Nephron progenitor cell (in vitro differentiated cells): Measurements from ENCODE around the gene MISP.
"Not testable (repeated sequence)": the region's sequence is repeated elsewhere in the genome, so short reads cannot be mapped to it uniquely, and the experiment has no call there.

Experiments
- DNase-seq: peaks from one replicate; pipeline ENCODE4 v3.0.0; 2021
- H3K27ac Mint-ChIP-seq: 2 replicates; pipeline ENCODE4 v1.8.0; 2021; ENCODE audit warnings: mild to moderate bottlenecking, moderate library complexity, mixed read lengths
- H3K27me3 Mint-ChIP-seq: 2 replicates; pipeline ENCODE4 v1.8.0; 2021; ENCODE audit warnings: mild to moderate bottlenecking, low read depth, mixed read lengths; ENCODE audit not compliant: poor library complexity
- H3K36me3 Mint-ChIP-seq: 2 replicates; pipeline ENCODE4 v1.8.0; 2021; ENCODE audit warnings: low read depth, mixed read lengths
- H3K4me1 Mint-ChIP-seq: 2 replicates; pipeline ENCODE4 v1.8.0; 2021; ENCODE audit warnings: mixed read lengths
- H3K4me3 Mint-ChIP-seq: 2 replicates; pipeline ENCODE4 v1.8.0; 2021; ENCODE audit warnings: mild to moderate bottlenecking, moderate library complexity, mixed read lengths
- H3K9me3 Mint-ChIP-seq: 2 replicates; pipeline ENCODE4 v1.8.0; 2021; ENCODE audit warnings: mild to moderate bottlenecking, moderate library complexity, mixed read lengths
- TF ChIP-seq, protein P1 (sequence below): fragments of 200-600 bp; sonication (generic); IDR thresholded peaks from 2 replicates; pipeline ENCODE4 v1.5.0; 2021; ENCODE audit warnings: antibody characterized with exemption

The MISP gene

DNA sequence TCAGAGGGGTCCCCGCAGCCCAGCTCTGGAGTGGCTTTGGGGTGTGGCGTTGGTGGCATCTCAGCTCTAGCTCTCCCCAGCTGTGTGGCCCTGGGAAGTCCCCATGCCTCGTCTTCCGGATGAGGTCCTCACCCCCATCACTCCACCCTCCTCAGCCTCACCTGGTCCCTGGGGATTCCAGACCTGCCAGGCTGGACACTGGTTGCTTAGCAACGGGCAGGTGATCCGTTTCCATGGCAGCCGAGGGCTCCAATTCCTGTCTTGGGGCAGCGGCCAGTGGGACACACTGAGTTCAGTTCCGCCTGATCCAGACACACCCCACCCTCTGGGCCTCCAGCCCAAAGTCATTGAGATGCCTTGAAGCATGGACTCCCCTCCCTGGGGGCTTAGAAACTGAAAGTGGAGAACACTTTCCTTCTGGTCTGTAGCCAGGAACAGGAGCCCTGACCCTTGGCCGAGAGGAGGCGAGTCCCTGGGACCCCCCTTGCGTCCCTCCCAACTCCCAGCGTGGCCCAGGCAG lies 7.7 kb upstream of the MISP start:
- peaks cover 40% of the 10 kb centered on the region for H3K9me3 Mint-ChIP-seq
- no peaks in the 10 kb centered on the region for H3K4me1 Mint-ChIP-seq
- no peak for DNase-seq
- no peaks in the 10 kb centered on the region for H3K27me3 Mint-ChIP-seq
- no peak overlapping the region for H3K27ac Mint-ChIP-seq
- peaks cover 30% of the 10 kb centered on the region for H3K36me3 Mint-ChIP-seq
- TF ChIP-seq, protein P1, sequence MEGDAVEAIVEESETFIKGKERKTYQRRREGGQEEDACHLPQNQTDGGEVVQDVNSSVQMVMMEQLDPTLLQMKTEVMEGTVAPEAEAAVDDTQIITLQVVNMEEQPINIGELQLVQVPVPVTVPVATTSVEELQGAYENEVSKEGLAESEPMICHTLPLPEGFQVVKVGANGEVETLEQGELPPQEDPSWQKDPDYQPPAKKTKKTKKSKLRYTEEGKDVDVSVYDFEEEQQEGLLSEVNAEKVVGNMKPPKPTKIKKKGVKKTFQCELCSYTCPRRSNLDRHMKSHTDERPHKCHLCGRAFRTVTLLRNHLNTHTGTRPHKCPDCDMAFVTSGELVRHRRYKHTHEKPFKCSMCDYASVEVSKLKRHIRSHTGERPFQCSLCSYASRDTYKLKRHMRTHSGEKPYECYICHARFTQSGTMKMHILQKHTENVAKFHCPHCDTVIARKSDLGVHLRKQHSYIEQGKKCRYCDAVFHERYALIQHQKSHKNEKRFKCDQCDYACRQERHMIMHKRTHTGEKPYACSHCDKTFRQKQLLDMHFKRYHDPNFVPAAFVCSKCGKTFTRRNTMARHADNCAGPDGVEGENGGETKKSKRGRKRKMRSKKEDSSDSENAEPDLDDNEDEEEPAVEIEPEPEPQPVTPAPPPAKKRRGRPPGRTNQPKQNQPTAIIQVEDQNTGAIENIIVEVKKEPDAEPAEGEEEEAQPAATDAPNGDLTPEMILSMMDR = no peak
- no peak overlapping the region for H3K4me3 Mint-ChIP-seq

DNA sequence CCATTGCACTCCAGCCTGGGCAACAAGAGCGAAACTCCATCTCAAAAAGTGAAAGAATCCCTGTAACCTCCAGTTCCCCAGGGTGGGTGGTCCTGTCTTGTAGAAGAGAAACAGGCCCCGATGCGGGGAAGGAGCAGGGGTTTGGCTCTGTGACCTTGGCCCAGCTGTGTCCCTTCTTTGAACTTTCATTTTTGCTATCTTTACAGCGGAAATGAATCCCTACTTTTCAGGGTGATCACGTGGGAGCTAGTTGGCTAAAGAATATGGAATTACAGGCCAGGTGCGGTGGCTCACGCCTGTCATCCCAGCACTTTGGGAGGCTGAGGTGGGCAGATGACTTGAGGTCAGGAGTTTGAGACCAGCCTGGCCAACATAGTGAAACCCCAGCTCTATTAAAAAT lies 5.8 kb upstream of the MISP start:
- not testable (repeated sequence) for H3K4me3 Mint-ChIP-seq, H3K27ac Mint-ChIP-seq, DNase-seq, H3K27me3 Mint-ChIP-seq, H3K4me1 Mint-ChIP-seq
- peaks cover 30% of the 10 kb centered on the region for H3K36me3 Mint-ChIP-seq
- peaks cover 46% of the 10 kb centered on the region for H3K9me3 Mint-ChIP-seq

DNA sequence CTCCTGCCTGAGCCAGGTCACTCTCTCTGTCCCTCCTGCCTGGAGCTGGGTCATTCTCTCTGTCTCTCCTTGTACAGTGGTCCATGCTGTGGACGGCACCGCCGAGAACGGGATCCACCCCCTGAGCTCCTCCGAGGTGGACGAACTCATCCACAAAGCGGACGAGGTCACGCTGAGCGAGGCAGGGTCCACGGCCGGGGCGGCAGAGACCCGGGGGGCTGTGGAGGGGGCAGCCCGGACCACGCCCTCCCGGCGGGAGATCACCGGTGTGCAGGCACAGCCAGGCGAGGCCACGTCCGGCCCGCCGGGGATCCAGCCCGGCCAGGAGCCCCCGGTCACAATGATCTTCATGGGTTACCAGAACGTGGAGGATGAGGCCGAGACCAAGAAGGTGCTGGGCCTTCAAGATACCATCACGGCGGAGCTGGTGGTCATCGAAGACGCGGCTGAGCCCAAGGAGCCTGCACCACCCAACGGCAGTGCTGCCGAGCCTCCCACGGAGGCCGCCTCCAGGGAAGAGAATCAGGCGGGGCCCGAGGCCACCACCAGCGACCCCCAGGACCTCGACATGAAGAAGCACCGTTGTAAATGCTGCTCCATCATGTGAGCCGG lies 4.6 kb upstream of the MISP start:
- TF ChIP-seq, protein P1 = no peak
- Mint-ChIP-seq H3K9me3 (peaks cover 46% of the 10 kb centered on the region), H3K36me3 (peaks cover 30% of the 10 kb centered on the region), H3K4me1 (no peaks in the 10 kb centered on the region), H3K27ac (no peak overlapping the region), H3K27me3 (no peaks in the 10 kb centered on the region), H3K4me3 (no peak overlapping the region)
- no peak for DNase-seq

DNA sequence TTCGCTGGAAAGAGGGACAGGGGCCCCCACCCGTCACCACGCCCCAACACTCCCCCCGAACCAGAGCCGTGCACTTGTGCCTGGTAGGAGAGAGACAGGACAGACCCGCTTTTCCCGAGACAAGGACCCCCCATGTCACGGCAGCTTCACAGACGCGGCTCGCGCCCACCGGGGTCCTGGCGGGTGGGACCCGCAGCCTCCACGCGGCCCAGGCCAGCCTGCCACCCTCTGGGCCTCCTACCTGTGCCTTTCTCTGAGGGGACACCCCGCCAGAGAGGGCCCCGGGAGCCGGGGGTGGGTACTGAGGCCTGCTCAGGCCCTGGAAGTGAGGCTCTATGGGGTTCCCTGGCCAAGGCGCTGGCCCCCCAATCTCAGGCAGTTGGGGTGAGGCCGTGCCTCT lies 4.0 kb upstream of the MISP start:
- TF ChIP-seq, protein P1 = no peak
- no peak for DNase-seq
- Mint-ChIP-seq H3K9me3 (peaks cover 46% of the 10 kb centered on the region), H3K36me3 (peaks cover 30% of the 10 kb centered on the region), H3K27me3 (no peaks in the 10 kb centered on the region), H3K27ac (no peak overlapping the region), H3K4me1 (no peaks in the 10 kb centered on the region), H3K4me3 (no peak overlapping the region)

DNA sequence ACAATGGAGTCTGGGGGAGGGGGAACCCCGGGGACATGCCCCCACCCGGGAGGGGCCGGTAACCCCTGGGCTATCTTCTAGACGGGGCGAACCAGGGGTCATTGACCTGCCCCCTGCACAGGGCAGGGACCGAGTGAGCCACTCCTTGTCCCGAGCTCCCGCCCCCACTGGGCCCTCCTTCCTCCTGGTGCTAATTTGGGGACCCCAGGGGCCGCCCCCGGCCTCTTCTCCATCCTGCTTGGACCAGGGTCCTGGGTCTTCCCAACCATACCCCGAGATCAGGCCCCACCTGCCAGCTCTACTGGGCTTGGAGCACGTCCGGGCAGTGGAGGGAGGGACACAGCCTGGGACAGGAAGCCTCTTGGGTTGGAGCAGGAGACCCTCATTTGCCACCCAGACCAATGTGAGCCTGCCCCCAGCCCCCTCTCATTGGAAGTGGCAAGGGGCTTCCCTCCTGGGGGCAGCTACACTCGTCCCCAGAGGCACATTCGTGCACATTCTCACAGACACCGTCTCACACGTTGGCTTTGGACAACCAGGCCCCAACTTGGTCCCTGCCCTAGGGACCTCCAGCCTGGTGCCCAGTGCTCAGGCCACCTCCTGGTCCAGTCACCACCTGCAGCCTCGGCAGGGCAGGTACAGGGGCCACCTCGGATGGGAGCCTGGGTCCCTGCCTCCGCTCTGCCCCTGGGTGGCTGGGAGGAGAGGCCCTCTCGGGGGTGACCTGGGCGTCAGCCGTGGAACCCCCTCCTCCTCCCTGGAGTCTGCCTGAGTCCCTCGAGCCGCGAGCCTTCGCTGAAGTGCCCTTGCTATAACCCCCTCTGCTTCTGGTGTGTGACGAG lies 3.3 kb upstream of the MISP start:
- Mint-ChIP-seq H3K4me1 (no peaks in the 10 kb centered on the region), H3K36me3 (peaks cover 30% of the 10 kb centered on the region), H3K9me3 (peaks cover 46% of the 10 kb centered on the region), H3K27ac (no peak overlapping the region), H3K27me3 (no peaks in the 10 kb centered on the region), H3K4me3 (no peak overlapping the region)
- TF ChIP-seq, protein P1 = no peak
- no peak for DNase-seq

DNA sequence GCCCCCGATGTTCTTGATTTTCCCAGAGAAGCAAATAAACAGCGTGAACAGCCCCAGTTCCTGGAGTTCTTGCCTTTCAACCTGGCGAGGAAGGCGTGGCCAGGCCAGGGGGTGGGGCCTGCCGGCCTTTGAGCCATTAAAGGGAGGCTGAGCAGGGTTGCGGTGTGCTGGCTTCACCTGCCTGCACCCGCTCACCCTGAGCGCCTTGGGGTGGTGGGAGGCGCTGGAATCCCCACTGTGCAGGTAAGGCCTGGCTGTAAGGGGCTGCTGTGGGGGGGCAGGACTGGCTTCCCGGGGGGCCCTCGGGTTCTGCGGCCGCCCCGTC lies 2.7 kb upstream of the MISP start:
- Mint-ChIP-seq H3K4me1 (peaks cover 5% of the 10 kb centered on the region), H3K9me3 (peaks cover 46% of the 10 kb centered on the region), H3K4me3 (no peak overlapping the region), H3K36me3 (peaks cover 30% of the 10 kb centered on the region), H3K27me3 (no peaks in the 10 kb centered on the region), H3K27ac (no peak overlapping the region)
- no peak for DNase-seq
- TF ChIP-seq, protein P1 = no peak
